H1 (cell line): ENCODE results near the gene SPPL3. TPM values are rescaled to one million over a fixed set of nuclear protein-coding genes. Genes with fewer than 3 reads are reported as not detected.

ENCODE experiments used
- ATF2 ChIP-seq: IDR thresholded peaks from 2 replicates; pipeline ENCODE4 v1.6.1; 2012; ENCODE audit warnings: low read length, inconsistent platforms
- CBX5 ChIP-seq: fragments of 300-800, 300-1000 bp; sonication (generic); IDR thresholded peaks from 2 replicates; pipeline ENCODE4 v1.7.1; 2016; ENCODE audit warnings: antibody characterized with exemption, low read length, low read depth
- RNF2 ChIP-seq: fragments of 200-900, 300-1000 bp; sonication (generic); IDR thresholded peaks from 2 replicates; pipeline ENCODE4 v1.7.1; 2016; ENCODE audit warnings: borderline replicate concordance, low read depth, mild to moderate bottlenecking, antibody characterized with exemption, low read length; ENCODE audit not compliant: poor library complexity, severe bottlenecking; ENCODE audit errors: missing control alignments
- polyA plus RNA-seq, 7 experiments: library from polyadenylated mRNA; depleted of rRNA in 3 of 7; stranded (reverse) in 5 of 7; unstranded in 2 of 7; fragments of >200 nt in 5 of 7; fragments of 200-250 nt in 2 of 7; gene quantifications; 1 replicate in 5 of 7; 2 replicates in 1 of 7; 4 replicates in 1 of 7; pipeline versions ENCODE4 v1.2.1 to v1.2.3, GENCODE V29; 2011 to 2013; ENCODE audit warnings: missing spikeins in 2 of 7, mixed read lengths in 2 of 7
- total RNA-seq: library from RNA; stranded (reverse); fragmentation: NEBNext Ultra II Directional; extraction: Animal tissue kit (Norgen Biotek cat#: 25700); gene quantifications from 2 replicates; pipeline ENCODE4 v1.2.1, GENCODE V29; 2021

The SPPL3 gene
- total and polyA plus RNA-seq, 2 of the 8 experiments (the other 6 are each of a cell fraction or from before 2014, with no cell fraction given), result 27.3 to 48.4 TPM

DNA sequence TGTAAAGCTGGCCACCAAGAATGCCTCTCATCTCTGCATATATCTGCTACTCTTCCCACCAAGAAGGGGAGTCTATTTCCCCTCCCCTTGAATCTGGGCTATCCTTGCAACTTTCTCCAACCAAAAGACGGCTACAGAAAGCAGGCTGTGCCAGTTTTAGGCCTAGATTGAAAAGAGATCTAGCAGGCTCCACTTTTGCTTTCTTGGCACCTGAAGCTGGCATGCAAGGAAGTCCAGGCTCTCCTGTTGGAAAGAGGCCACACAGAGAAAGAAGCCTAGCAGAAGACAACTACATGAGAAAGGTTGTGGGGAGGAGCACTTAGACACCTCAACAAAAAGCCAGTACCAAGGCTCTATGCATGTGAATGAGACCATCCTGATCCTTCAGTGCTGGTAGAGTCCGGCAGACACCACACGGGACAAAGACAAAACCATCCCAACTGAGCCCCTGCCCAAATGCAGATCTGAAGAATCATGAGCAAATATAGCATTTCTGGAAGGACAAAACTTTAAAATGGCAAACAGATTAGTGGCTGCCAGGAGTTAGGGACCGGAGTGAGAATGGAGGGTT, 68.0 kb downstream of the SPPL3 start (continued):
- TF ChIP-seq ATF2 (no peak), RNF2 (no peak), CBX5 (no peak)
